ENCODE measurements around the gene AKAP1. TPM values are rescaled to one million over a fixed set of nuclear protein-coding genes. Genes with fewer than 3 reads are reported as not detected.

Gene AKAP1
- total and polyA plus RNA-seq, 9 of the 15 experiments (the other 6 are each of a cell fraction or from before 2014, with no cell fraction given), result 12.9 to 63.8 (median 36.4) TPM

DNA sequence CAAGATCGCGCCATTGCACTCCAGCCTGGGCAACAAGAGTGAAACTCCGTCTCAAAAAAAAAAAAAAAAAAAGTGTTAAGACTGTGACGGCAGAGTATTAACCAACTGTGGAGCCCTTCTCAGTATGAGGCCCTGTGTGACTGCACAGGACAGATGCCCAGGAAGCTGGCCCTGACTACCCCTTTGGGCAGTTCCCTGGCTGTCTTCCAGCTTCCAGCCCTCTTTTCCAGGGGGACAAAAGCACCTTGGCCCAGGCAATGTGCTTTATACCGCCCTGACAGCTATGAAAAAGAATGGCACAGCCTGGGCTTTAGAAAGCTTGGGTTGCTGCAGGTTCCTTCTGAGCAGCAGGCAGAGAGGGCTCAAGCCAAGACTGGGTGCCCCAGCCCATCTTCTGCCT lies 61.2 kb downstream of the AKAP1 start:
- Histone ChIP-seq H3K36me3 (ENCODE audit: control insufficient read depth, insufficient read depth, low read length) (no peaks in the 10 kb centered on the region), H3K9me1 (ENCODE audit: control insufficient read depth, insufficient read depth, low read length) (no peaks in the 10 kb centered on the region), H3K4me3 (no peak overlapping the region), H3K27me3 (ENCODE audit: control insufficient read depth in 2 of 2, insufficient read depth in 2 of 2, low read length in 2 of 2) (peaks cover 41 to 50% of the 10 kb centered on the region in 2 experiments; a peak in 4 of 5 replicates), H3K9me3 (replicated peaks; ENCODE audit: control insufficient read depth, insufficient read depth, low read depth, low read length) (no peaks in the 10 kb centered on the region), H3K79me2 (ENCODE audit: control insufficient read depth, insufficient read depth, low read length) (no peaks in the 10 kb centered on the region), H2AFZ (ENCODE audit: low read depth, low read length) (no peak overlapping the region), H3K27ac (ENCODE audit: extremely low read depth, low read depth, low read length) (no peak overlapping the region), H3K9ac (ENCODE audit: insufficient read depth in 1 of 2, low read depth in 2 of 2, low read length in 2 of 2) (no peak overlapping the region), H4K20me1 (replicated peaks; ENCODE audit: control insufficient read depth, insufficient read depth, low read length) (peaks cover 4% of the 10 kb centered on the region; the same call in 1 of the 2 replicates), H3K4me1 (replicated peaks in 1 of 2; ENCODE audit: control insufficient read depth in 2 of 2, insufficient read depth in 2 of 2, low read length in 2 of 2) (no peaks in the 10 kb centered on the region), H3K4me2 (ENCODE audit: insufficient read depth, low read length) (no peak overlapping the region)
- POLR2A ChIA-PET, result interaction anchor here (0.7 kb wide), 1 partner anchor 25 kb away, joined by 3 read pairs; no protein-coding TSS in a partner anchor
- BruUV-seq (replicated peaks), result no TSS peak
- ATAC-seq (no peak), FAIRE-seq (no peak), DNase-seq (ENCODE audit: extremely low read depth in 1 of 4, low spot score in 3 of 4) (no peak)
- 13% methylated on average over 2 of the region's 5 CpGs for WGBS (ENCODE audit: insufficient coverage, low coverage, missing lambda C conversion rate)
- no peak for TF ChIP-seq ZBTB7A (IDR thresholded peaks at IDR 0.05; ENCODE audit: borderline replicate concordance, control insufficient read depth, low read depth, low read length)
- no peak for TF ChIP-seq EZH2 (IDR thresholded peaks at IDR 0.05; ENCODE audit: borderline replicate concordance, low read depth, low read length)
- TF ChIP-seq POLR2AphosphoS2 (IDR thresholded peaks at IDR 0.05; ENCODE audit: low read length), result no peak
- no peak for TF ChIP-seq CREM (IDR thresholded peaks at IDR 0.05; ENCODE audit: low read depth)
- TF ChIP-seq, protein P1, sequence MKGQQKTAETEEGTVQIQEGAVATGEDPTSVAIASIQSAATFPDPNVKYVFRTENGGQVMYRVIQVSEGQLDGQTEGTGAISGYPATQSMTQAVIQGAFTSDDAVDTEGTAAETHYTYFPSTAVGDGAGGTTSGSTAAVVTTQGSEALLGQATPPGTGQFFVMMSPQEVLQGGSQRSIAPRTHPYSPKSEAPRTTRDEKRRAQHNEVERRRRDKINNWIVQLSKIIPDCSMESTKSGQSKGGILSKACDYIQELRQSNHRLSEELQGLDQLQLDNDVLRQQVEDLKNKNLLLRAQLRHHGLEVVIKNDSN (CRISPR knock-in tag; IDR thresholded peaks at IDR 0.05), result no peak
- no peak for TF ChIP-seq TRIM28 (IDR thresholded peaks at IDR 0.05)
- TF ChIP-seq, protein P2, sequence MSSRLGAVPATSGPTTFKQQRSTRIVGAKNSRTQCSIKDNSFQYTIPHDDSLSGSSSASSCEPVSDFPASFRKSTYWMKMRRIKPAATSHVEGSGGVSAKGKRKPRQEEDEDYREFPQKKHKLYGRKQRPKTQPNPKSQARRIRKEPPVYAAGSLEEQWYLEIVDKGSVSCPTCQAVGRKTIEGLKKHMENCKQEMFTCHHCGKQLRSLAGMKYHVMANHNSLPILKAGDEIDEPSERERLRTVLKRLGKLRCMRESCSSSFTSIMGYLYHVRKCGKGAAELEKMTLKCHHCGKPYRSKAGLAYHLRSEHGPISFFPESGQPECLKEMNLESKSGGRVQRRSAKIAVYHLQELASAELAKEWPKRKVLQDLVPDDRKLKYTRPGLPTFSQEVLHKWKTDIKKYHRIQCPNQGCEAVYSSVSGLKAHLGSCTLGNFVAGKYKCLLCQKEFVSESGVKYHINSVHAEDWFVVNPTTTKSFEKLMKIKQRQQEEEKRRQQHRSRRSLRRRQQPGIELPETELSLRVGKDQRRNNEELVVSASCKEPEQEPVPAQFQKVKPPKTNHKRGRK (tag; IDR thresholded peaks at IDR 0.05), result no peak
- TF ChIP-seq JUNB (CRISPR knock-in tag; conservative IDR thresholded peaks at IDR 0.05), result no peak
- no peak for TF ChIP-seq NFIX (CRISPR knock-in tag; IDR thresholded peaks at IDR 0.05; ENCODE audit: low read depth)
- TF ChIP-seq, protein P3, sequence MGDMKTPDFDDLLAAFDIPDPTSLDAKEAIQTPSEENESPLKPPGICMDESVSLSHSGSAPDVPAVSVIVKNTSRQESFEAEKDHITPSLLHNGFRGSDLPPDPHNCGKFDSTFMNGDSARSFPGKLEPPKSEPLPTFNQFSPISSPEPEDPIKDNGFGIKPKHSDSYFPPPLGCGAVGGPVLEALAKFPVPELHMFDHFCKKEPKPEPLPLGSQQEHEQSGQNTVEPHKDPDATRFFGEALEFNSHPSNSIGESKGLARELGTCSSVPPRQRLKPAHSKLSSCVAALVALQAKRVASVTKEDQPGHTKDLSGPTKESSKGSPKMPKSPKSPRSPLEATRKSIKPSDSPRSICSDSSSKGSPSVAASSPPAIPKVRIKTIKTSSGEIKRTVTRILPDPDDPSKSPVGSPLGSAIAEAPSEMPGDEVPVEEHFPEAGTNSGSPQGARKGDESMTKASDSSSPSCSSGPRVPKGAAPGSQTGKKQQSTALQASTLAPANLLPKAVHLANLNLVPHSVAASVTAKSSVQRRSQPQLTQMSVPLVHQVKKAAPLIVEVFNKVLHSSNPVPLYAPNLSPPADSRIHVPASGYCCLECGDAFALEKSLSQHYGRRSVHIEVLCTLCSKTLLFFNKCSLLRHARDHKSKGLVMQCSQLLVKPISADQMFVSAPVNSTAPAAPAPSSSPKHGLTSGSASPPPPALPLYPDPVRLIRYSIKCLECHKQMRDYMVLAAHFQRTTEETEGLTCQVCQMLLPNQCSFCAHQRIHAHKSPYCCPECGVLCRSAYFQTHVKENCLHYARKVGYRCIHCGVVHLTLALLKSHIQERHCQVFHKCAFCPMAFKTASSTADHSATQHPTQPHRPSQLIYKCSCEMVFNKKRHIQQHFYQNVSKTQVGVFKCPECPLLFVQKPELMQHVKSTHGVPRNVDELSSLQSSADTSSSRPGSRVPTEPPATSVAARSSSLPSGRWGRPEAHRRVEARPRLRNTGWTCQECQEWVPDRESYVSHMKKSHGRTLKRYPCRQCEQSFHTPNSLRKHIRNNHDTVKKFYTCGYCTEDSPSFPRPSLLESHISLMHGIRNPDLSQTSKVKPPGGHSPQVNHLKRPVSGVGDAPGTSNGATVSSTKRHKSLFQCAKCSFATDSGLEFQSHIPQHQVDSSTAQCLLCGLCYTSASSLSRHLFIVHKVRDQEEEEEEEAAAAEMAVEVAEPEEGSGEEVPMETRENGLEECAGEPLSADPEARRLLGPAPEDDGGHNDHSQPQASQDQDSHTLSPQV (IDR thresholded peaks at IDR 0.05), result no peak
- no peak for TF ChIP-seq ZBED1 (IDR thresholded peaks at IDR 0.05)
- no peak for TF ChIP-seq ESRRB (CRISPR knock-in tag; IDR thresholded peaks at IDR 0.05; ENCODE audit: borderline replicate concordance)
- intact Hi-C loops (cut with micrococcal nuclease), result no loop called here
- in situ Hi-C loops (cut with MboI), result loop anchor here (25.0 kb wide), 1 partner anchor 966 kb away; no protein-coding TSS in a partner anchor
- CTCF ChIA-PET (ENCODE audit: low intra/inter-chr PET ratio), result no interaction called here

Measured in K562 (cell line).